Heart right ventricle (tissue), 16 donors: ENCODE data around the gene SRSF3. TPM values are rescaled to one million over a fixed set of nuclear protein-coding genes. Genes with fewer than 3 reads are reported as not detected.
"Not testable (repeated sequence)": the region's sequence is repeated elsewhere in the genome, so short reads cannot be mapped to it uniquely, and the experiment has no call there.

Source experiments
- ATAC-seq, 8 donors: fragments of 200-7000 bp; cut with Tn5 transposase; one replicate each; pipeline ENCODE4 v1.9.1; 2020; ENCODE audit warnings: mild to moderate bottlenecking in 8 of 8, moderate library complexity in 8 of 8, moderate number of reproducible peaks in 1 of 8
- DNase-seq, 2 donors: peaks; one replicate each; pipeline ENCODE4 v3.0.0-alpha.2; 2020
- H3K27ac ChIP-seq, 10 donors: fragments of 200-600 bp; sonication (generic) in 2 of 10; one replicate each; pipeline versions ENCODE4 v1.5.0 to v1.8.0; 2020 to 2022; ENCODE audit warnings: mild to moderate bottlenecking in 3 of 10
- H3K27me3 ChIP-seq, 7 donors: fragments of 200-600 bp; one replicate each; pipeline ENCODE4 v1.8.0; 2021 to 2022; ENCODE audit warnings: mild to moderate bottlenecking in 2 of 7
- H3K36me3 ChIP-seq, 9 donors: fragments of 200-600 bp; sonication (generic) in 1 of 9; one replicate each; pipeline versions ENCODE4 v1.5.0 to v1.8.0; 2020 to 2022; ENCODE audit warnings: mild to moderate bottlenecking in 2 of 9
- H3K4me1 ChIP-seq, 9 donors: fragments of 200-600 bp; sonication (generic) in 1 of 9; one replicate each; pipeline versions ENCODE4 v1.5.0 to v1.8.0; 2020 to 2022; ENCODE audit warnings: mild to moderate bottlenecking in 4 of 9
- H3K4me3 ChIP-seq, 10 donors: fragments of 200-600 bp; sonication (generic) in 2 of 10; one replicate each; pipeline versions ENCODE4 v1.5.0 to v1.8.0; 2020 to 2022; ENCODE audit warnings: mild to moderate bottlenecking in 7 of 10, moderate library complexity in 2 of 10
- H3K9me3 ChIP-seq, 11 donors: fragments of 200-600 bp in 10 of 11; sonication (generic) in 2 of 11; one replicate each; pipeline versions ENCODE4 v1.5.0 to v1.8.0; 2013 to 2022; ENCODE audit warnings: mild to moderate bottlenecking in 2 of 11, control low read depth in 1 of 11, moderate library complexity in 1 of 11
- WGBS, 2 donors: extraction: QIAGEN DNeasy Blood & Tissue Kit; methylation state at CpG; one replicate each; pipeline ENCODE4 v1.1.7; 2013; ENCODE audit warnings: inconsistent platforms in 1 of 2; 5-methylcytosine and 5-hydroxymethylcytosine counted together
- intact Hi-C, 10 donors: fragments of 100-400 bp; cut with DNase I; formaldehyde crosslinking; loops; one replicate each; pipeline versions ENCODE4 v1.11.1 to v1.14.2; 2022
- polyA plus RNA-seq, 2 donors: library from polyadenylated mRNA; stranded (reverse); fragments of 200-250 nt; gene quantifications; one replicate each; pipeline ENCODE4 v1.2.3, GENCODE V29; 2013
- total RNA-seq, 10 donors: library from RNA; stranded (reverse); fragmentation: NEBNext Ultra II Directional in 3 of 10; extraction: Animal tissue kit (Norgen Biotek cat#: 25700) in 3 of 10; gene quantifications; one replicate each; pipeline versions ENCODE4 v1.2.1 to v1.2.4, GENCODE V29; 2021 to 2023
- TF ChIP-seq, protein P1 (sequence below), 9 donors: fragments of 200-600 bp; sonication (generic) in 2 of 9; IDR thresholded peaks; one replicate each; pipeline versions ENCODE4 v1.5.0 to v1.8.0; 2021 to 2022; ENCODE audit warnings: antibody characterized with exemption in 9 of 9, mild to moderate bottlenecking in 5 of 9, moderate library complexity in 1 of 9
- donor health status: Arrhythmogenic right ventricular cardiomyopathy.
- donor health status: ischemic (EF 13 %, LVEDD 7.1; RV severe dilation, severe dysfunction).
- donor health status: healthy with polysubstance abuse.
- donor health status: DM: no; HTN: yes; CAD: no.
- donor health status: DM: no; HTN: no; CAD: no.
- donor health status: ischemic (EF 25% LVEDD 6.9; RV normal size, moderate dysfunction).
- donor health status: ischemic (EF 25% LVEDD 5.7; RV mildly dilated, moderate dysfunction).
- donor health status: healthy.
- donor health status: DM: yes; HTN: yes; CAD: no.
- donor health status: Ischemic cardiomyopathy.
- donor health status: ischemic (EF 35%, LVEDD 5.7; RV mildly dilated, moderate dysfunction).
- donor health status: nonischemic (EF 11% LVEDD 7.7; RV severe dilation, severe dysfunction).
- donor health status: DM: yes; HTN: yes; CAD: no.
- donor health status: PGD.
- donor health status: ischemic (EF 29% LVEDD 5.4; RV normal size, mild dysfunction).
- donor health status: nonischemic (EF 23%, LVEDD 6.1; RV moderate dilation, normal function).

SRSF3 gene
- total and polyA plus RNA-seq, 12 donors: 105 to 196 (median 131) TPM

DNA sequence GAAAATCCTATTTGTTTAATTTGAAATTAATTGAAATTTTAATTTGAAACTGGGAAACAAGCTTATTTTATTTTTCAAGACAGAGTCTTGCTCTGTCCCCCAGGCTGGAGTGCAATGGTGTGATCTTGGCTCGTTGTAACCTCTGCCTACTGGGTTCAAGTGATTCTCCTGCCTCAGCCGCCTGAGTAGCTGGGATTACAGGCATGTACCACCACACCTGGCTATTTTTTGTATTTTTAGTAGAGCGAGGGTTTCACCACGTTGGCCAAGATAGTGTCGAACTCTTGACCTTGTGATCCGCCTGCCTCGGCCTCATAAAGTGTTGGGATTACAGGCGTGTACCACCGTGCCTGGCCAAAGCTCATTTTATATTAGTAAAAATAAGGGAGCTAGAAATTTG, 4.2 kb downstream of the SRSF3 start:
- Histone ChIP-seq H3K27me3 (no peaks in the 10 kb centered on the region), H3K4me3 (peak overlapping the region; percentile 8 to 89 (median 72)), H3K27ac (peak overlapping the region in 6 of 10 donors; percentile 15 to 44 (median 26)), H3K9me3 (no peaks in the 10 kb centered on the region), H3K4me1 (peaks cover 22 to 77% (median 72%) of the 10 kb centered on the region in 9 donors), H3K36me3 (peaks cover 0 to 69% (median 58%) of the 10 kb centered on the region in 9 donors)
- ATAC-seq: no peak
- intact Hi-C loops: loop anchor here in 6 of 10 donors (5.0 to 10.0 kb wide), 4 partner anchors 54 to 174 kb away; partner anchors contain the start of genes KCTD20 (in 4 of the 6), PXT1 (in 4 of the 6) and STK38 (in 2 of the 6)
- WGBS, 2 donors: 11 to 13% methylated on average over 9 of the region's 9 CpGs
- no peak for DNase-seq
- TF ChIP-seq, protein P1, sequence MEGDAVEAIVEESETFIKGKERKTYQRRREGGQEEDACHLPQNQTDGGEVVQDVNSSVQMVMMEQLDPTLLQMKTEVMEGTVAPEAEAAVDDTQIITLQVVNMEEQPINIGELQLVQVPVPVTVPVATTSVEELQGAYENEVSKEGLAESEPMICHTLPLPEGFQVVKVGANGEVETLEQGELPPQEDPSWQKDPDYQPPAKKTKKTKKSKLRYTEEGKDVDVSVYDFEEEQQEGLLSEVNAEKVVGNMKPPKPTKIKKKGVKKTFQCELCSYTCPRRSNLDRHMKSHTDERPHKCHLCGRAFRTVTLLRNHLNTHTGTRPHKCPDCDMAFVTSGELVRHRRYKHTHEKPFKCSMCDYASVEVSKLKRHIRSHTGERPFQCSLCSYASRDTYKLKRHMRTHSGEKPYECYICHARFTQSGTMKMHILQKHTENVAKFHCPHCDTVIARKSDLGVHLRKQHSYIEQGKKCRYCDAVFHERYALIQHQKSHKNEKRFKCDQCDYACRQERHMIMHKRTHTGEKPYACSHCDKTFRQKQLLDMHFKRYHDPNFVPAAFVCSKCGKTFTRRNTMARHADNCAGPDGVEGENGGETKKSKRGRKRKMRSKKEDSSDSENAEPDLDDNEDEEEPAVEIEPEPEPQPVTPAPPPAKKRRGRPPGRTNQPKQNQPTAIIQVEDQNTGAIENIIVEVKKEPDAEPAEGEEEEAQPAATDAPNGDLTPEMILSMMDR (IDR thresholded peaks at IDR 0.05): no peak

GRCh38 chr6:36598739-36599318, 4.7 kb downstream of the SRSF3 start:
- no peak for DNase-seq
- Histone ChIP-seq H3K27ac (peak overlapping the region in 6 of 10 donors; percentile 15 to 44 (median 26)), H3K36me3 (peaks cover 0 to 74% (median 63%) of the 10 kb centered on the region in 9 donors), H3K9me3 (no peaks in the 10 kb centered on the region), H3K4me3 (peak overlapping the region; percentile 8 to 89 (median 72)), H3K27me3 (no peaks in the 10 kb centered on the region), H3K4me1 (peaks cover 22 to 77% (median 73%) of the 10 kb centered on the region in 9 donors)
- no peak for ATAC-seq
- TF ChIP-seq, protein P1 (IDR thresholded peaks at IDR 0.05): no peak
- intact Hi-C loops: loop anchor here in 6 of 10 donors (5.0 to 10.0 kb wide), 4 partner anchors 54 to 174 kb away; partner anchors contain the start of genes KCTD20 (in 4 of the 6), PXT1 (in 4 of the 6) and STK38 (in 2 of the 6)
- 39 to 40% methylated on average over 11 of the region's 11 CpGs for WGBS, 2 donors

DNA sequence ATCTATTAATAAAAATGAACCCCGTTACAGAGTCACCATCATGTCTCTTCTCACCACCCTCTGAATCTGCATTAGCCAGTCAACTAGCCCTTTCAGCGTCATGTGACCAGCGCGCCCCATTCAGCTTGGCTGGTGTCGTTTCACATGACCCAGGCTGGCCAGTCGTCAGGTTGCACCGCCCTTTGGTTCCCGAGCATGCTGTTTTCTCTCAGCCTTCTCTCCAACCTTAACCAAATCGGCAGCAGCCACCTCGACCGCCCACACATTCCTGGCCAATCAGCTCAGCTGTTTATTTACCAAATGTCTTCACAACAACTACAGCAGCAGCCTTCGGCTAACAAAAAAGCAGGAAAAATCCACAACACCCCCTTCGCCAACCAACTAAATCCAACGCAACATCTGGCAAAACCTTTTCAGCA, 5.6 kb downstream of the SRSF3 start:
- WGBS, 2 donors: 41 to 47% methylated on average over 14 of the region's 14 CpGs
- Histone ChIP-seq H3K36me3 (peaks cover 0 to 84% (median 72%) of the 10 kb centered on the region in 9 donors), H3K27me3 (no peaks in the 10 kb centered on the region), H3K4me1 (peaks cover 22 to 87% (median 82%) of the 10 kb centered on the region in 9 donors), H3K27ac (peak overlapping the region in 2 of 10 donors; percentile 13 to 51), H3K9me3 (no peaks in the 10 kb centered on the region), H3K4me3 (peak overlapping the region in 8 of 10 donors; percentile 5 to 89 (median 44))
- DNase-seq (peak in 1 of 2 donors; percentile 44), ATAC-seq (peak in 4 of 8 donors; percentile 15 to 65 (median 25))
- intact Hi-C loops: loop anchor here in 6 of 10 donors (5.0 to 10.0 kb wide), 4 partner anchors 55 to 175 kb away; partner anchors contain the start of genes KCTD20 (in 4 of the 6), PXT1 (in 4 of the 6) and STK38 (in 2 of the 6)
- TF ChIP-seq, protein P1 (IDR thresholded peaks at IDR 0.05): no peak

- TF ChIP-seq, protein P1 (IDR thresholded peaks at IDR 0.05): no peak
Observed at GRCh38 chr6:36600564-36601146, 6.5 kb downstream of the SRSF3 start.

DNA sequence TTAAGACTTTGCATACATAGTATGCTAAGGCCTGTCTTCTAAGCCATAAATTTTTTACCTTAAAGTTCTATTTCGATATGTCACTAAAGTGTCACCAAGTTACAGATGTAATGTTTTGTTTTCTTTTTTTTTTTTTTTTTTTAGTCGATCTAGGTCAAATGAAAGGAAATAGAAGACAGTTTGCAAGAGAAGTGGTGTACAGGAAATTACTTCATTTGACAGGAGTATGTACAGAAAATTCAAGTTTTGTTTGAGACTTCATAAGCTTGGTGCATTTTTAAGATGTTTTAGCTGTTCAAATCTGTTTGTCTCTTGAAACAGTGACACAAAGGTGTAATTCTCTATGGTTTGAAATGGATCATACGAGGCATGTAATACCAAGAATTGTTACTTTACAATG, 7.7 kb downstream of the SRSF3 start:
- intact Hi-C loops, H3K27ac ChIP-seq, H3K9me3 ChIP-seq, H3K4me3 ChIP-seq, ATAC-seq, H3K27me3 ChIP-seq, DNase-seq: not testable (repeated sequence)
- Histone ChIP-seq H3K36me3 (peaks cover 0 to 100% (median 91%) of the 10 kb centered on the region in 9 donors), H3K4me1 (peaks cover 22 to 100% (median 98%) of the 10 kb centered on the region in 9 donors)
- 56 to 61% methylated on average over 3 of the region's 3 CpGs for WGBS, 2 donors

More at GRCh38 chr6:36600564-36601146, 6.5 kb downstream of the SRSF3 start:
- H3K27me3 ChIP-seq: no peaks in the 10 kb centered on the region
- H3K9me3 ChIP-seq: no peaks in the 10 kb centered on the region
- intact Hi-C loops: no loop called here
- peaks cover 22 to 95% (median 91%) of the 10 kb centered on the region in 9 donors for H3K4me1 ChIP-seq
- 58 to 64% methylated on average over 6 of the region's 6 CpGs for WGBS, 2 donors
- peaks cover 0 to 92% (median 80%) of the 10 kb centered on the region in 9 donors for H3K36me3 ChIP-seq
- no peak for DNase-seq
- peak overlapping the region in 1 of 10 donors; percentile 51 for H3K27ac ChIP-seq
- no peak for ATAC-seq
- peak overlapping the region in 5 of 10 donors; percentile 1 to 89 (median 59) for H3K4me3 ChIP-seq
